Measurements from ENCODE around the gene LRRC75A. TPM values are rescaled to one million over a fixed set of nuclear protein-coding genes. Genes with fewer than 3 reads are reported as not detected.

LRRC75A gene
- polyA plus RNA-seq, 1 donor (not counting 4 experiments of a cell fraction or from before 2014, with no cell fraction given), result not detected

GRCh38 chr17:16521070-16521727 is 29.2 kb upstream of the LRRC75A start:
- FAIRE-seq (peak; percentile 95), DNase-seq (ENCODE audit: low read depth, low spot score) (peak; percentile 30)
- H3K79me2 ChIP-seq (ENCODE audit: control insufficient read depth, insufficient read depth, low read length), result no peaks in the 10 kb centered on the region
- no peaks in the 10 kb centered on the region for H3K9me1 ChIP-seq (ENCODE audit: control insufficient read depth, extremely low read depth, insufficient read depth, low read length)
- H2AFZ ChIP-seq (ENCODE audit: control insufficient read depth, low read length), result peak overlapping the region; percentile 20
- H4K20me1 ChIP-seq (ENCODE audit: control insufficient read depth, extremely low read depth, insufficient read depth, low read length), result no peaks in the 10 kb centered on the region
- no peak overlapping the region for H3K4me3 ChIP-seq (ENCODE audit: control insufficient read depth in 2 of 3, extremely low read depth in 1 of 3, insufficient read depth in 2 of 3, low read depth in 1 of 3, low read length in 3 of 3)
- H3K9me3 ChIP-seq (ENCODE audit: control insufficient read depth, low read depth, low read length), result no peaks in the 10 kb centered on the region
- dilution Hi-C loops (cut with MboI; ENCODE audit: extremely low pct_ligation_motif_present, low sequenced_read_pairs), result no loop called here
- peaks cover 13% of the 10 kb centered on the region for H3K4me1 ChIP-seq (ENCODE audit: control insufficient read depth, extremely low read depth, insufficient read depth, low read length)
- H3K36me3 ChIP-seq (ENCODE audit: control insufficient read depth in 2 of 2, extremely low read depth in 1 of 2, insufficient read depth in 2 of 2, low read length in 2 of 2), result no peaks in the 10 kb centered on the region
- no peak overlapping the region for H3K4me2 ChIP-seq (ENCODE audit: control insufficient read depth, extremely low read depth, insufficient read depth, low read depth, low read length)
- H3K27me3 ChIP-seq (ENCODE audit: control insufficient read depth, extremely low read depth, insufficient read depth, low read length), result peaks cover 25% of the 10 kb centered on the region
- no peak overlapping the region for H3K9ac ChIP-seq (ENCODE audit: control insufficient read depth, extremely low read depth, insufficient read depth, low read length)
- H3K27ac ChIP-seq (ENCODE audit: control insufficient read depth, insufficient read depth, low read length), result no peak overlapping the region
- TF ChIP-seq, protein P1, sequence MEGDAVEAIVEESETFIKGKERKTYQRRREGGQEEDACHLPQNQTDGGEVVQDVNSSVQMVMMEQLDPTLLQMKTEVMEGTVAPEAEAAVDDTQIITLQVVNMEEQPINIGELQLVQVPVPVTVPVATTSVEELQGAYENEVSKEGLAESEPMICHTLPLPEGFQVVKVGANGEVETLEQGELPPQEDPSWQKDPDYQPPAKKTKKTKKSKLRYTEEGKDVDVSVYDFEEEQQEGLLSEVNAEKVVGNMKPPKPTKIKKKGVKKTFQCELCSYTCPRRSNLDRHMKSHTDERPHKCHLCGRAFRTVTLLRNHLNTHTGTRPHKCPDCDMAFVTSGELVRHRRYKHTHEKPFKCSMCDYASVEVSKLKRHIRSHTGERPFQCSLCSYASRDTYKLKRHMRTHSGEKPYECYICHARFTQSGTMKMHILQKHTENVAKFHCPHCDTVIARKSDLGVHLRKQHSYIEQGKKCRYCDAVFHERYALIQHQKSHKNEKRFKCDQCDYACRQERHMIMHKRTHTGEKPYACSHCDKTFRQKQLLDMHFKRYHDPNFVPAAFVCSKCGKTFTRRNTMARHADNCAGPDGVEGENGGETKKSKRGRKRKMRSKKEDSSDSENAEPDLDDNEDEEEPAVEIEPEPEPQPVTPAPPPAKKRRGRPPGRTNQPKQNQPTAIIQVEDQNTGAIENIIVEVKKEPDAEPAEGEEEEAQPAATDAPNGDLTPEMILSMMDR (optimal IDR thresholded peaks at IDR 0.05 in 1 of 3, IDR thresholded peaks at IDR 0.05 in 1 of 3, conservative IDR thresholded peaks at IDR 0.05 in 1 of 3; ENCODE audit: extremely low read depth in 1 of 3, insufficient read depth in 2 of 3, low read length in 3 of 3), result peak; percentile 84 to 98 (median 98)
- TF ChIP-seq EZH2 (IDR thresholded peaks at IDR 0.05; ENCODE audit: low read length), result no peak

DNA sequence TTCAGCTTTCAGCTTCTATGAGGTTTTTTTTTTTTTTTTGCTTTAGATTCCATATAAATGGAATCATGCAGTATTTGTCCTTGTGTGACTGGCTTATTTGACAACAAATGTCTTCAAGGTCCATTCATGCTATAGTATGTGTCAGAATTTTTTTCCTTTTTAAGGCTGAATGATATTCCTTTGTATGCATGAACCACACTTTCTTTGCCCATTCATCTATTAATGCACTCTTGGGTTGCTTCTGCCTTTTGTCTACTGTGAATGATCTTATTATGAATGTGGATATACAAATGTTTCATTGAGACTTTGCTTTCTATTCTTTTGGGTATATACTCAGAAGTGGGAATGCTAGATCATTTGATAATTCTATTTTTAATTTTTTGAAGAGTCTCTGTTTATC is 27.0 kb upstream of the LRRC75A start:
- peaks cover 35% of the 10 kb centered on the region for H3K27me3 ChIP-seq (ENCODE audit: control insufficient read depth, extremely low read depth, insufficient read depth, low read length)
- DNase-seq (ENCODE audit: low read depth, low spot score) (no peak), FAIRE-seq (no peak)
- no peak for TF ChIP-seq EZH2 (IDR thresholded peaks at IDR 0.05; ENCODE audit: low read length)
- TF ChIP-seq, protein P1 (optimal IDR thresholded peaks at IDR 0.05 in 1 of 3, IDR thresholded peaks at IDR 0.05 in 1 of 3, conservative IDR thresholded peaks at IDR 0.05 in 1 of 3; ENCODE audit: extremely low read depth in 1 of 3, insufficient read depth in 2 of 3, low read length in 3 of 3), result no peak
- peaks cover 9% of the 10 kb centered on the region for H3K4me1 ChIP-seq (ENCODE audit: control insufficient read depth, extremely low read depth, insufficient read depth, low read length)
- H3K9me3 ChIP-seq (ENCODE audit: control insufficient read depth, low read depth, low read length), result no peaks in the 10 kb centered on the region
- no peak overlapping the region for H2AFZ ChIP-seq (ENCODE audit: control insufficient read depth, low read length)
- no peak overlapping the region for H3K27ac ChIP-seq (ENCODE audit: control insufficient read depth, insufficient read depth, low read length)
- dilution Hi-C loops (cut with MboI; ENCODE audit: extremely low pct_ligation_motif_present, low sequenced_read_pairs), result no loop called here
- H3K4me2 ChIP-seq (ENCODE audit: control insufficient read depth, extremely low read depth, insufficient read depth, low read depth, low read length), result no peak overlapping the region
- no peaks in the 10 kb centered on the region for H4K20me1 ChIP-seq (ENCODE audit: control insufficient read depth, extremely low read depth, insufficient read depth, low read length)
- no peak overlapping the region for H3K9ac ChIP-seq (ENCODE audit: control insufficient read depth, extremely low read depth, insufficient read depth, low read length)
- no peaks in the 10 kb centered on the region for H3K9me1 ChIP-seq (ENCODE audit: control insufficient read depth, extremely low read depth, insufficient read depth, low read length)
- H3K36me3 ChIP-seq (ENCODE audit: control insufficient read depth in 2 of 2, extremely low read depth in 1 of 2, insufficient read depth in 2 of 2, low read length in 2 of 2), result no peaks in the 10 kb centered on the region
- H3K79me2 ChIP-seq (ENCODE audit: control insufficient read depth, insufficient read depth, low read length), result no peaks in the 10 kb centered on the region
- no peak overlapping the region for H3K4me3 ChIP-seq (ENCODE audit: control insufficient read depth in 2 of 3, extremely low read depth in 1 of 3, insufficient read depth in 2 of 3, low read depth in 1 of 3, low read length in 3 of 3)

All from keratinocyte (primary cell).